SIG-M5 treated with dmso at 0.1 percent for 504 hours (cell line): ENCODE data around the gene FRRS1.

Experiments used
- DNase-seq: peaks from one replicate; lab custom pipeline; 2025; ENCODE audit not compliant: unreplicated experiment; lab: John Stamatoyannopoulos, UW

Gene FRRS1

GRCh38 chr1:99766378-99766800, at the start of gene FRRS1:
Gene FRRS1, minus strand, starts transcription at chr1:99766635. Its CDS starts 17,867 bp downstream, at chr1:99748768.
- DNase-seq = peak; percentile 83

GRCh38 chr1:99814373-99814900, 48.0 kb upstream of the FRRS1 start:
- no peak for DNase-seq

- no peak for DNase-seq
These were observed 45.3 kb upstream of the FRRS1 start for GRCh38 chr1:99811747-99812146.

- DNase-seq = no peak
These were observed 44.6 kb upstream of the FRRS1 start for GRCh38 chr1:99811075-99811474.

- peak; percentile 79 for DNase-seq
These were observed 42.1 kb upstream of the FRRS1 start for GRCh38 chr1:99808391-99809115.

GRCh38 chr1:99806882-99807281, 40.4 kb upstream of the FRRS1 start:
- DNase-seq = no peak

GRCh38 chr1:99801584-99801983, 35.1 kb upstream of the FRRS1 start:
- DNase-seq = no peak

- DNase-seq = peak; percentile 16
These were observed 27.4 kb upstream of the FRRS1 start for GRCh38 chr1:99793861-99794260.

- DNase-seq = no peak
These were observed 23.3 kb upstream of the FRRS1 start for GRCh38 chr1:99789715-99790114.

- no peak for DNase-seq
These were observed 22.5 kb upstream of the FRRS1 start for GRCh38 chr1:99788896-99789295.

GRCh38 chr1:99786751-99787501, 20.5 kb upstream of the FRRS1 start:
- DNase-seq = no peak

GRCh38 chr1:99784809-99785255, 18.4 kb upstream of the FRRS1 start:
- no peak for DNase-seq

- no peak for DNase-seq
These were observed 17.7 kb upstream of the FRRS1 start for GRCh38 chr1:99784143-99784542.

- no peak for DNase-seq
These were observed 16.5 kb upstream of the FRRS1 start for GRCh38 chr1:99782920-99783319.

- DNase-seq = no peak
These were observed 16.0 kb upstream of the FRRS1 start for GRCh38 chr1:99782397-99782796.

GRCh38 chr1:99781798-99782197, 15.4 kb upstream of the FRRS1 start:
- DNase-seq = no peak

- no peak for DNase-seq
These were observed 11.3 kb upstream of the FRRS1 start for GRCh38 chr1:99777752-99778151.

GRCh38 chr1:99776120-99776519, 9.7 kb upstream of the FRRS1 start:
- DNase-seq = no peak

- no peak for DNase-seq
These were observed 6.4 kb upstream of the FRRS1 start for GRCh38 chr1:99772809-99773208.

- DNase-seq = no peak
These were observed 5.1 kb upstream of the FRRS1 start for GRCh38 chr1:99771513-99771918.

GRCh38 chr1:99768524-99769245, 2.2 kb upstream of the FRRS1 start:
- DNase-seq = no peak
